IMR-90 (cell line): ENCODE measurements around the gene MAP2K5. TPM values are rescaled to one million over a fixed set of nuclear protein-coding genes. Genes with fewer than 3 reads are reported as not detected.

Source experiments
- ATAC-seq: fragments of 200-7000 bp; cut with Tn5 transposase; 2 replicates; pipeline ENCODE4 v1.9.1; 2020; ENCODE audit warnings: low read depth, mild to moderate bottlenecking, moderate library complexity
- BruUV-seq: library from RNA; stranded (reverse); fragments of 400-500 nt; replicated peaks from 2 replicates; lab custom pipeline; 2021; lab: Mats Ljungman, UMichigan
- CTCF ChIA-PET: fragments of 300-600 bp; formaldehyde crosslinking; extraction: SDS; loops from one replicate; lab custom pipeline; 2021; ENCODE audit warnings: antibody characterized with exemption; lab: Yijun Ruan, JAX
- POLR2A ChIA-PET: fragments of 300-600 bp; sonication (Branson Sonifier 250); formaldehyde crosslinking; loops from one replicate; lab custom pipeline; 2022; ENCODE audit warnings: antibody characterized with exemption; ENCODE audit not compliant: unreplicated experiment; lab: Charles Lee
- DNase-seq: peaks from one replicate; pipeline ENCODE4 v3.0.0; 2013
- H2AFZ ChIP-seq: replicated peaks from 2 replicates; pipeline ENCODE3; 2013; ENCODE audit warnings: low read length, mild to moderate bottlenecking; ENCODE audit not compliant: poor library complexity
- H2AK5ac ChIP-seq: 2 replicates; pipeline ENCODE4 v1.6.1; 2013; ENCODE audit warnings: low read depth, low read length, inconsistent platforms
- H2AK9ac ChIP-seq: replicated peaks from 2 replicates; pipeline ENCODE3; 2013; ENCODE audit warnings: mild to moderate bottlenecking, low read depth, low read length, moderate library complexity; ENCODE audit not compliant: poor library complexity
- H2BK120ac ChIP-seq: 2 replicates; pipeline ENCODE4 v1.6.1; 2013; ENCODE audit warnings: low read depth, low read length, inconsistent platforms
- H2BK15ac ChIP-seq: 3 replicates; pipeline ENCODE4 v1.6.1; 2013; ENCODE audit warnings: low read depth, low read length, inconsistent platforms
- H2BK20ac ChIP-seq: 2 replicates; pipeline ENCODE4 v1.6.1; 2013; ENCODE audit warnings: low read depth, mild to moderate bottlenecking, inconsistent platforms, low read length, moderate library complexity
- H2BK5ac ChIP-seq: 2 replicates; pipeline ENCODE4 v1.6.1; 2013; ENCODE audit warnings: mild to moderate bottlenecking, low read depth, low read length, inconsistent platforms; ENCODE audit not compliant: poor library complexity, severe bottlenecking
- H3K14ac ChIP-seq: replicated peaks from 2 replicates; pipeline ENCODE4 v1.6.1; 2013; ENCODE audit warnings: low read depth, low read length, inconsistent platforms
- H3K18ac ChIP-seq: 2 replicates; pipeline ENCODE4 v1.6.1; 2013; ENCODE audit warnings: low read depth, low read length, control low read depth
- H3K23ac ChIP-seq: 2 replicates; pipeline ENCODE4 v1.6.1; 2013; ENCODE audit warnings: low read depth, low read length, inconsistent platforms
- H3K27ac ChIP-seq: 2 replicates; pipeline ENCODE4 v1.5.1; 2013; ENCODE audit warnings: mild to moderate bottlenecking, control low read depth, low read length; ENCODE audit not compliant: insufficient read depth
- H3K27me3 ChIP-seq: 2 replicates; pipeline ENCODE4 v1.6.1; 2013; ENCODE audit warnings: low read length; ENCODE audit not compliant: control insufficient read depth, insufficient read depth
- H3K36me3 ChIP-seq: 2 replicates; pipeline ENCODE4 v1.6.1; 2013; ENCODE audit warnings: low read length, mixed read lengths; ENCODE audit not compliant: control insufficient read depth, insufficient read depth
- H3K4ac ChIP-seq: 2 replicates; pipeline ENCODE4 v1.6.1; 2013; ENCODE audit warnings: low read depth, low read length, inconsistent platforms
- H3K4me1 ChIP-seq: 2 replicates; pipeline ENCODE4 v1.6.1; 2013; ENCODE audit warnings: low read length, mixed read lengths; ENCODE audit not compliant: control insufficient read depth, insufficient read depth
- H3K4me2 ChIP-seq: 2 replicates; pipeline ENCODE4 v1.6.1; 2013; ENCODE audit warnings: low read depth, mild to moderate bottlenecking, control low read depth, low read length, moderate library complexity
- H3K4me3 ChIP-seq: 2 replicates; pipeline ENCODE4 v1.5.1; 2013; ENCODE audit warnings: low read depth, mild to moderate bottlenecking, control low read depth, low read length, moderate library complexity; ENCODE audit not compliant: insufficient read depth
- H3K56ac ChIP-seq: 2 replicates; pipeline ENCODE4 v1.6.1; 2013; ENCODE audit warnings: low read length, inconsistent platforms; ENCODE audit not compliant: insufficient read depth; ENCODE audit errors: extremely low read depth
- H3K79me1 ChIP-seq, 2 experiments: 2 replicates each; pipeline ENCODE4 v1.6.1; 2013; ENCODE audit warnings: low read length in 2 of 2, inconsistent platforms in 1 of 2, low read depth in 1 of 2
- H3K9ac ChIP-seq: 2 replicates; pipeline ENCODE4 v1.6.1; 2013; ENCODE audit warnings: low read depth, low read length, control low read depth
- H3K9me1 ChIP-seq: 2 replicates; pipeline ENCODE4 v1.6.1; 2013; ENCODE audit warnings: low read length, inconsistent platforms; ENCODE audit not compliant: insufficient read depth
- H3K9me3 ChIP-seq: 2 replicates; pipeline ENCODE4 v1.6.1; 2013; ENCODE audit warnings: low read length; ENCODE audit not compliant: control insufficient read depth, insufficient read depth
- H4K20me1 ChIP-seq: 2 replicates; pipeline ENCODE4 v1.6.1; 2013; ENCODE audit warnings: low read length, inconsistent platforms; ENCODE audit not compliant: insufficient read depth
- H4K5ac ChIP-seq: 2 replicates; pipeline ENCODE4 v1.6.1; 2013; ENCODE audit warnings: mild to moderate bottlenecking, low read depth, low read length, control low read depth
- H4K8ac ChIP-seq, 2 experiments: 2 replicates each; pipeline ENCODE4 v1.6.1; 2013; ENCODE audit warnings: low read depth in 2 of 2, low read length in 2 of 2, control low read depth in 1 of 2, inconsistent platforms in 1 of 2
- H4K91ac ChIP-seq: 2 replicates; pipeline ENCODE4 v1.6.1; 2013; ENCODE audit warnings: low read depth, low read length, inconsistent platforms; ENCODE audit not compliant: insufficient read depth
- BHLHE40 ChIP-seq: fragments of 150-350 bp; IDR thresholded peaks from 2 replicates; pipeline ENCODE4 v1.6.1; 2016; ENCODE audit warnings: mild to moderate bottlenecking, low read depth, low read length
- CHD1 ChIP-seq: IDR thresholded peaks from 2 replicates; pipeline ENCODE4 v1.6.1; 2012; ENCODE audit warnings: low read depth, low read length, improper control_type of control experiment
- ELK1 ChIP-seq: fragments of 150-350 bp; IDR thresholded peaks from 2 replicates; pipeline ENCODE4 v1.6.1; 2016; ENCODE audit warnings: low read depth, mild to moderate bottlenecking, low read length, moderate library complexity, borderline replicate concordance
- MAZ ChIP-seq: IDR thresholded peaks from 2 replicates; pipeline ENCODE4 v1.6.1; 2012; ENCODE audit warnings: low read depth, mild to moderate bottlenecking, low read length, improper control_type of control experiment, moderate library complexity, borderline replicate concordance
- NFE2L2 ChIP-seq: fragments of 150-350 bp; IDR thresholded peaks from 2 replicates; pipeline ENCODE4 v1.6.1; 2016; ENCODE audit warnings: low read depth, mild to moderate bottlenecking, low read length
- POLR2A ChIP-seq: IDR thresholded peaks from 2 replicates; pipeline ENCODE4 v1.6.1; 2012; ENCODE audit warnings: mild to moderate bottlenecking, low read depth, low read length
- RAD21 ChIP-seq: IDR thresholded peaks from 2 replicates; pipeline ENCODE4 v1.6.1; 2012; ENCODE audit warnings: low read length, improper control_type of control experiment
- RFX5 ChIP-seq: IDR thresholded peaks from 2 replicates; pipeline ENCODE4 v1.8.0; 2012; ENCODE audit warnings: low read depth, mild to moderate bottlenecking, low read length, moderate library complexity
- SMC3 ChIP-seq: fragments of 150-350 bp; IDR thresholded peaks from 2 replicates; pipeline ENCODE4 v1.6.1; 2016; ENCODE audit warnings: low read depth, mild to moderate bottlenecking, antibody characterized with exemption, low read length, moderate library complexity
- USF2 ChIP-seq: fragments of 150-350 bp; IDR thresholded peaks from 2 replicates; pipeline ENCODE4 v1.6.1; 2017; ENCODE audit warnings: mild to moderate bottlenecking, antibody characterized with exemption, low read length, low read depth
- WGBS, 2 experiments: methylation state at CpG; one replicate each; pipeline versions ENCODE4 v1.1.5 to v1.1.7; 2013; ENCODE audit warnings: missing lambda C conversion rate in 2 of 2; ENCODE audit not compliant: insufficient read length in 1 of 2; ENCODE audit errors: extremely low coverage in 2 of 2; 5-methylcytosine and 5-hydroxymethylcytosine counted together
- dilution Hi-C: fragments of 300-500 bp; cut with HindIII; formaldehyde crosslinking; loops from one replicate; pipeline ENCODE4 v1.14.3; 2018; ENCODE audit warnings: low sequenced_read_pairs; ENCODE audit not compliant: unreplicated experiment
- in situ Hi-C: fragments of 300-500 bp; cut with MboI; formaldehyde crosslinking; loops from 3 replicates; pipeline ENCODE4 v1.14.3; 2019; ENCODE audit warnings: low sequenced_read_pairs, inconsistent platforms, mixed read lengths
- intact Hi-C: fragments of 100-400 bp; cut with micrococcal nuclease; formaldehyde crosslinking; loops from 2 replicates; pipeline ENCODE4 v1.10.0; 2022
- polyA plus RNA-seq, 3 experiments: library from polyadenylated mRNA; depleted of rRNA; stranded (reverse); fragments of >200 nt; gene quantifications; 2 replicates each; pipeline ENCODE4 v1.2.3, GENCODE V29; 2012; ENCODE audit warnings: low replicate concordance in 1 of 3
- total RNA-seq: library from RNA; depleted of rRNA; stranded (reverse); fragments of >200 nt; gene quantifications from 2 replicates; pipeline ENCODE4 v1.2.3, GENCODE V29; 2012
- TF ChIP-seq, protein P1 (sequence below): conservative IDR thresholded peaks from 2 replicates; pipeline ENCODE4 v1.5.1; 2012; ENCODE audit warnings: mild to moderate bottlenecking, low read depth, low read length, improper control_type of control experiment

MAP2K5 gene
- total and polyA plus RNA-seq, 2 of the 4 experiments (the other 2 are of a cell fraction), result 1.6 to 6.1 TPM

GRCh38 chr15:67534360-67534759 is 8.1 kb upstream of the MAP2K5 start:
- CTCF ChIA-PET, result interaction anchor here (1.0 kb wide), 1 partner anchor 12 kb away, joined by 3 read pairs; no protein-coding TSS in a partner anchor
- TF ChIP-seq SMC3 (no peak), BHLHE40 (no peak), NFE2L2 (no peak), MAZ (no peak), CHD1 (no peak), RAD21 (no peak), RFX5 (no peak), POLR2A (no peak), USF2 (no peak), ELK1 (no peak)
- TF ChIP-seq, protein P1, sequence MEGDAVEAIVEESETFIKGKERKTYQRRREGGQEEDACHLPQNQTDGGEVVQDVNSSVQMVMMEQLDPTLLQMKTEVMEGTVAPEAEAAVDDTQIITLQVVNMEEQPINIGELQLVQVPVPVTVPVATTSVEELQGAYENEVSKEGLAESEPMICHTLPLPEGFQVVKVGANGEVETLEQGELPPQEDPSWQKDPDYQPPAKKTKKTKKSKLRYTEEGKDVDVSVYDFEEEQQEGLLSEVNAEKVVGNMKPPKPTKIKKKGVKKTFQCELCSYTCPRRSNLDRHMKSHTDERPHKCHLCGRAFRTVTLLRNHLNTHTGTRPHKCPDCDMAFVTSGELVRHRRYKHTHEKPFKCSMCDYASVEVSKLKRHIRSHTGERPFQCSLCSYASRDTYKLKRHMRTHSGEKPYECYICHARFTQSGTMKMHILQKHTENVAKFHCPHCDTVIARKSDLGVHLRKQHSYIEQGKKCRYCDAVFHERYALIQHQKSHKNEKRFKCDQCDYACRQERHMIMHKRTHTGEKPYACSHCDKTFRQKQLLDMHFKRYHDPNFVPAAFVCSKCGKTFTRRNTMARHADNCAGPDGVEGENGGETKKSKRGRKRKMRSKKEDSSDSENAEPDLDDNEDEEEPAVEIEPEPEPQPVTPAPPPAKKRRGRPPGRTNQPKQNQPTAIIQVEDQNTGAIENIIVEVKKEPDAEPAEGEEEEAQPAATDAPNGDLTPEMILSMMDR, result no peak

More at GRCh38 chr15:67534360-67534759, 8.1 kb upstream of the MAP2K5 start:
- Histone ChIP-seq H3K36me3 (no peaks in the 10 kb centered on the region), H4K20me1 (no peaks in the 10 kb centered on the region), H3K9me3 (no peaks in the 10 kb centered on the region), H3K18ac (no peak overlapping the region), H3K23ac (no peak overlapping the region), H3K27me3 (no peaks in the 10 kb centered on the region), H3K4me3 (no peak overlapping the region), H3K27ac (no peak overlapping the region), H2AK9ac (no peak overlapping the region), H3K9ac (no peak overlapping the region), H3K4me2 (no peak overlapping the region), H3K79me1 (no peaks in the 10 kb centered on the region), H3K4me1 (peaks cover 2% of the 10 kb centered on the region; the same call in 1 of the 2 replicates), H2BK120ac (no peak overlapping the region), H3K14ac (no peak overlapping the region), H3K4ac (no peak overlapping the region), H2BK20ac (no peak overlapping the region), H2AFZ (no peak overlapping the region), H2BK15ac (no peak overlapping the region), H2BK5ac (no peak overlapping the region), H4K91ac (no peak overlapping the region), H3K9me1 (no peaks in the 10 kb centered on the region), H4K8ac (no peak overlapping the region), H2AK5ac (no peak overlapping the region), H4K5ac (no peak overlapping the region), H3K56ac (no peak overlapping the region)
- no TSS peak for BruUV-seq
- POLR2A ChIA-PET, result no interaction called here
- no CpG with 5 or more reads among the region's 1 CpG for WGBS, 2 experiments
- in situ Hi-C loops, result no loop called here
- no peak for DNase-seq
- no peak for ATAC-seq
- intact Hi-C loops, result no loop called here
- dilution Hi-C loops, result no loop called here
